Measurements from ENCODE around the gene SAMD14. TPM values are rescaled to one million over a fixed set of nuclear protein-coding genes. Genes with fewer than 3 reads are reported as not detected.
A peak's percentile ranks its signal among the peaks of the same experiment; 100 is the strongest.

SAMD14 gene
- total RNA-seq, 1 donor from 2014 or later: 8.7 TPM

DNA sequence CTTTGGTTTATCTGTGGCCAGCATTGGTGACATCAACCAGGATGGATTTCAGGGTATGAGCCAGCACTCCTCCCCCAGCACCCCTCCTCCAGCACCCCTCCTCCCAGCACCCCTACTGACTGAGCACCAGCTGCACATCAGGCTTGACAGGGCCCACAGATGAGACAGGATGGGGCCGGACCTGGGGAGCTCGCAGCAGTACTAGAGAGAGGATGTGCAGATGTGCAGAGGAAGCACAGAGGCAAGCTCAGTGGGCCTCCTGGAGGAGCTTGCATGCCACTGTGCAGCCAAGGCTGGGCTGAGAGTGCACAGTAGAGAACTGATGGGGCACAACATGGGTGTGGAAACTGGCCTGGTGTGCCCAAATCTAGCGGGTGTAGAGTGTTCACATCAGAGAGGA is 57.8 kb downstream of the SAMD14 start:
- no peak overlapping the region for H3K9ac ChIP-seq
- H3K4me2 ChIP-seq: no peak overlapping the region
- H3K27ac Mint-ChIP-seq: no peak overlapping the region
- TF ChIP-seq, protein P1, sequence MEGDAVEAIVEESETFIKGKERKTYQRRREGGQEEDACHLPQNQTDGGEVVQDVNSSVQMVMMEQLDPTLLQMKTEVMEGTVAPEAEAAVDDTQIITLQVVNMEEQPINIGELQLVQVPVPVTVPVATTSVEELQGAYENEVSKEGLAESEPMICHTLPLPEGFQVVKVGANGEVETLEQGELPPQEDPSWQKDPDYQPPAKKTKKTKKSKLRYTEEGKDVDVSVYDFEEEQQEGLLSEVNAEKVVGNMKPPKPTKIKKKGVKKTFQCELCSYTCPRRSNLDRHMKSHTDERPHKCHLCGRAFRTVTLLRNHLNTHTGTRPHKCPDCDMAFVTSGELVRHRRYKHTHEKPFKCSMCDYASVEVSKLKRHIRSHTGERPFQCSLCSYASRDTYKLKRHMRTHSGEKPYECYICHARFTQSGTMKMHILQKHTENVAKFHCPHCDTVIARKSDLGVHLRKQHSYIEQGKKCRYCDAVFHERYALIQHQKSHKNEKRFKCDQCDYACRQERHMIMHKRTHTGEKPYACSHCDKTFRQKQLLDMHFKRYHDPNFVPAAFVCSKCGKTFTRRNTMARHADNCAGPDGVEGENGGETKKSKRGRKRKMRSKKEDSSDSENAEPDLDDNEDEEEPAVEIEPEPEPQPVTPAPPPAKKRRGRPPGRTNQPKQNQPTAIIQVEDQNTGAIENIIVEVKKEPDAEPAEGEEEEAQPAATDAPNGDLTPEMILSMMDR (IDR thresholded peaks at IDR 0.05): no peak
- TF ChIP-seq EZH2phosphoT487 (IDR thresholded peaks at IDR 0.05) (no peak), EZH2 (IDR thresholded peaks at IDR 0.05) (no peak)
- no peaks in the 10 kb centered on the region for H3F3A ChIP-seq (ENCODE audit: low read depth)
- no peak overlapping the region for H3K4me3 ChIP-seq
- H3K36me3 ChIP-seq: no peaks in the 10 kb centered on the region
- no peaks in the 10 kb centered on the region for H3K4me1 ChIP-seq
- peaks cover 7% of the 10 kb centered on the region for H3K27me3 Mint-ChIP-seq (ENCODE audit: insufficient read depth, low read depth)
- no peaks in the 10 kb centered on the region for H4K20me1 ChIP-seq (ENCODE audit: low read depth)
- H3K9me3 Mint-ChIP-seq: no peaks in the 10 kb centered on the region
- no peaks in the 10 kb centered on the region for H3K36me3 Mint-ChIP-seq
- no peaks in the 10 kb centered on the region for H3K9me3 ChIP-seq (ENCODE audit: low read depth)
- H3K4me1 Mint-ChIP-seq: peaks cover 2% of the 10 kb centered on the region
- no peaks in the 10 kb centered on the region for H3K27me3 ChIP-seq
- DNase-seq (ENCODE audit: low spot score): no peak
- no peak overlapping the region for H3K27ac ChIP-seq
- no peak overlapping the region for H2AFZ ChIP-seq (replicated peaks)
- no peak overlapping the region for H3K4me3 Mint-ChIP-seq
- H3K79me2 ChIP-seq (ENCODE audit: low read depth): no peaks in the 10 kb centered on the region

DNA sequence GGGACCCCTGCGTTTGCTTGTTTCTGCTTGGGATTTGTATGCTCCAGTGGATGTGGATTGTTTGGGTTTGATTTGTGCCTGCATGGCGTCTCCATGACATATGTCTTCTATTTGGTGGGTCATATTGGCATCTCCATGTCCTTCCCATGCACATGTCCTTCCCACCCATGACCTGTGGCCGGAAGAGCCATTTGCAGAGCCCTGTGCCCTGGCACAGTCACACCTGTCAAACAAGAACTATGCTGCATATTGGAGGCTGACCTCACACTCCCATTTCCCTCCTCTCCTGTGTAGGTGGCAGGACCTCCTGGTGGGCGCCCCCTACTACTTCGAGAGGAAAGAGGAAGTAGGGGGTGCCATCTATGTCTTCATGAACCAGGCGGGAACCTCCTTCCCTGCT is 58.3 kb downstream of the SAMD14 start:
- TF ChIP-seq EZH2 (IDR thresholded peaks at IDR 0.05) (no peak), EZH2phosphoT487 (IDR thresholded peaks at IDR 0.05) (no peak)
- TF ChIP-seq, protein P1 (IDR thresholded peaks at IDR 0.05): no peak
- no peak overlapping the region for H3K9ac ChIP-seq
- H4K20me1 ChIP-seq (ENCODE audit: low read depth): no peaks in the 10 kb centered on the region
- no peak overlapping the region for H3K27ac Mint-ChIP-seq
- H2AFZ ChIP-seq (replicated peaks): no peak overlapping the region
- H3K27me3 Mint-ChIP-seq (ENCODE audit: insufficient read depth, low read depth): peaks cover 7% of the 10 kb centered on the region
- no peak overlapping the region for H3K4me2 ChIP-seq
- H3K27ac ChIP-seq: no peak overlapping the region
- H3K4me1 ChIP-seq: no peaks in the 10 kb centered on the region
- no peaks in the 10 kb centered on the region for H3K9me3 ChIP-seq (ENCODE audit: low read depth)
- no peak overlapping the region for H3K4me3 ChIP-seq
- DNase-seq (ENCODE audit: low spot score): no peak
- no peaks in the 10 kb centered on the region for H3K79me2 ChIP-seq (ENCODE audit: low read depth)
- H3K36me3 Mint-ChIP-seq: no peaks in the 10 kb centered on the region
- no peaks in the 10 kb centered on the region for H3K27me3 ChIP-seq
- H3F3A ChIP-seq (ENCODE audit: low read depth): no peaks in the 10 kb centered on the region
- peaks cover 2% of the 10 kb centered on the region for H3K4me1 Mint-ChIP-seq
- H3K36me3 ChIP-seq: no peaks in the 10 kb centered on the region
- H3K9me3 Mint-ChIP-seq: no peaks in the 10 kb centered on the region
- peak overlapping the region; percentile 35 for H3K4me3 Mint-ChIP-seq

DNA sequence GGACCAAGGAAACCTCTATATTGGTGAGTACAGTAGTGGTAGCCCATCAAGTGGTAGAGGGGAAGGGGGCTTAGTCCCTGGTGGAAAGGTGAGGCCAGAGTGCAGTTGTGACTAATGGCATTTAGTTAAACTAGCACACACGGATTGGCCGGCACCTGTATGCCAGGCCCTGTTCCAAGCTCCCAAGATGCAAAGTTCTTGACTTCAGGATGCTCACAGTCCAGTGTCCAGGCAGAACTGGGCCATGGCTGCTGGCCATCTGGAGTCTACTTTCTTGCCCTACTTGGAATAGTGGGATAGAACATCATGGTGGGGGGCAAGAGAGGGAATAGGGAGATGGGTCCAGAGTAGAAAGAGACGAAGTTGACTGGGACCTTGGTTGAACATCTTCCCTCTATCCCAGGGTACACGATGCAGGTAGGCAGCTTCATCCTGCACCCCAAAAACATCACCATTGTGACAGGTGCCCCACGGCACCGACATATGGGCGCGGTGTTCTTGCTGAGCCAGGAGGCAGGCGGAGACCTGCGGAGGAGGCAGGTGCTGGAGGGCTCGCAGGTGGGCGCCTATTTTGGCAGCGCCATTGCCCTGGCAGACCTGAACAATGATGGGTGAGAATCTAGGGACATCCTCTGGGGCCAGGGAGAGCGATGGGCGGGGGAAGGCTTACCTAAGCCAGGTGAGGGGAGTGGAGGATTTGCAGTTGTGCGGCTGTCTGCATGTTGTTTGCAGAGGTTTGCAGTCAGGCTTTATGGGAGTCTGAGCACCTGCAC is 58.9 kb downstream of the SAMD14 start:
- Histone ChIP-seq H3K4me2 (no peak overlapping the region), H3K36me3 (no peaks in the 10 kb centered on the region), H2AFZ (replicated peaks) (no peak overlapping the region), H3K9me3 (ENCODE audit: low read depth) (no peaks in the 10 kb centered on the region), H3K27me3 (no peaks in the 10 kb centered on the region), H3K79me2 (ENCODE audit: low read depth) (no peaks in the 10 kb centered on the region), H3K27ac (no peak overlapping the region), H3F3A (ENCODE audit: low read depth) (no peaks in the 10 kb centered on the region), H3K4me3 (no peak overlapping the region), H3K9ac (no peak overlapping the region), H3K4me1 (no peaks in the 10 kb centered on the region), H4K20me1 (ENCODE audit: low read depth) (no peaks in the 10 kb centered on the region)
- no peak for DNase-seq (ENCODE audit: low spot score)
- TF ChIP-seq, protein P1 (IDR thresholded peaks at IDR 0.05): no peak
- TF ChIP-seq EZH2 (IDR thresholded peaks at IDR 0.05) (no peak), EZH2phosphoT487 (IDR thresholded peaks at IDR 0.05) (no peak)
- H3K4me3 Mint-ChIP-seq: peak overlapping the region; percentile 35
- H3K9me3 Mint-ChIP-seq: no peaks in the 10 kb centered on the region
- peaks cover 7% of the 10 kb centered on the region for H3K27me3 Mint-ChIP-seq (ENCODE audit: insufficient read depth, low read depth)
- peaks cover 2% of the 10 kb centered on the region for H3K4me1 Mint-ChIP-seq
- no peaks in the 10 kb centered on the region for H3K36me3 Mint-ChIP-seq
- H3K27ac Mint-ChIP-seq: no peak overlapping the region
